ENCODE data around the gene ZER1. TPM values are rescaled to one million over a fixed set of nuclear protein-coding genes. Genes with fewer than 3 reads are reported as not detected.

The ZER1 gene
- total and polyA plus RNA-seq, 2 of the 8 experiments (the other 6 are each of a cell fraction or from before 2014, with no cell fraction given) = 20.5 to 26.6 TPM

GRCh38 chr9:128687453-128687852, 84.3 kb downstream of the ZER1 start (continued):
- no peak for TF ChIP-seq SUZ12 (IDR thresholded peaks at IDR 0.05; ENCODE audit: low read length)
- TF ChIP-seq EGR1 (IDR thresholded peaks at IDR 0.05; ENCODE audit: borderline replicate concordance, low read depth, low read length) = no peak
- TF ChIP-seq TAF7 (optimal IDR thresholded peaks at IDR 0.05; ENCODE audit: borderline replicate concordance, low read depth, low read length) = no peak
- no peak for TF ChIP-seq SP2 (IDR thresholded peaks at IDR 0.05; ENCODE audit: low read length)
- no peak for TF ChIP-seq BACH1 (IDR thresholded peaks at IDR 0.05; ENCODE audit: low read length)
- no peak for TF ChIP-seq ASH2L (IDR thresholded peaks at IDR 0.05; ENCODE audit: low read length)
- TF ChIP-seq PHF8 (conservative IDR thresholded peaks at IDR 0.05; ENCODE audit: low read depth, low read length) = no peak
